NCI-H524 (cell line): ENCODE measurements around the gene HUS1.
"Not testable (repeated sequence)": the region's sequence is repeated elsewhere in the genome, so short reads cannot be mapped to it uniquely, and the experiment has no call there.

Experiments
- DNase-seq, 2 experiments: peaks; one replicate each; lab custom pipeline; 2025; lab: John Stamatoyannopoulos, UW

HUS1 gene

DNA sequence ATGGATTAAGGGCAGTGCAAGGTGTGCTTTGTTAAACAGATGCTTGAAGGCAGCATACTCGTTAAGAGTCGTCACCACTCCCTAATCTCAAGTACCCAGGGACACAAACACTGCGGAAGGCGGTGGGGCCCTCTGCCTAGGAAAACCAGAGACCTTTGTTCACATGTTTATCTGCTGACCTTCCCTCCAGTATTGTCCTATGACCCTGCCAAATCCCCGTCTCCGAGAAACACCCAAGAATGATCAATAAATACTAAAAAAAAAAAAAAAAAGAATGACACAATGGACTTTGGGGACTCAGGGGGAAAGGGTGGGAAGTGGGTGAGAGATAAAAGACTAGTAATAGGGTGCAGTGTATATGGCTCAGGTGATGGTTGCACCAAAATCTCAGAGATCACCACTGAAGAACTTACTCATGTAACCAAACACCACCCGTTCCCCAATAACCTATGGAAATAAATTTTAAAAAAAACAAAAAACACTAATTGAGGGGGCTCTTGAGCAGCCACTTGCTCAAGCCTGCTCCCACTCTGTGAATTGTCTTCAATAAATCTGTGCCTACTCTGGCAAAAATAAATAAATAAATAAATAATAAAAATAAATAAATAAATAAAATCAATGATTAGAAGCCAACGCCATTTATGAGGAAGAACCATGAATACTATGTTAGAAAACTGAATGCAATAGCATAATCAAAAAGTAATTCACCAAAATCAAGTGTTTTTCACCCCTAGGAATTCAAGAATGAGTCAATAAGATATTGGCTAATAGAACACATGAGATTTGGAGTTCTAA lies 56.1 kb downstream of the HUS1 start:
- peak in 1 of 2 experiments; percentile 23 for DNase-seq

DNA sequence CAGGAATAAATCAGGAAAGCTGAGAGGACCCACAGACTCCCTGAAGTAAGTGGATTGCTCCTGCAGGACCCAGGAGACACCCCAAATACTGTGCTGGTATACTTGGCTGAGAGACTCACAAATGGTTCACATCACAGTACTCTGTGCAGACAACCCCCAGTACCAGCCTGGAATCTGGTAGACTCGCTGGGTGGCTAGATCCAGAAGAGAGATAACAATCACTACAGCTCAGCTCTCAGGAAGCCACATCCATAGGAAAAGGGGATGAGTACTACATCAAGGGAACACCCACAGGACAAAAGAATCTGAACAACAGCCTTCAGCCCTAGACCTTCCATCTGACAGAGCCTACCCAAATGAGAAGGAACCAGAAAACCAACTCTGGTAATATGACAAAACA lies 62.9 kb downstream of the HUS1 start:
- not testable (repeated sequence) for DNase-seq

DNA sequence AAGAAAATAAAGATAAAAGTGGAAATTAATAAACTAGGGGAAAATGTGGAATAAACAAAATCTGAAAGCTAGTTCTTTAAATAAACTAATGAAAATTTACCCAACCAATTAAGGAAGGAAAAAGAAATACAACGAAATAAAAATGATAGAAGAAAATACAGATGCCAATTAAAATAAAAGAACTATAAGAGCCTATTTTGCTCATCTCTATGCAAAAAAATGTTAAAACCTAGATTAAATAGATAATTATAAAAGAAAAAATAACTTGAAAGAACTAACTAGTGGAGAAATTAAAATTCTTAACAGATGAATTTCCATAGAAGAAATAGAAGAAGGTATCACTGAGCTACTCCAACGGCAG lies 63.8 kb downstream of the HUS1 start:
- no peak for DNase-seq

DNA sequence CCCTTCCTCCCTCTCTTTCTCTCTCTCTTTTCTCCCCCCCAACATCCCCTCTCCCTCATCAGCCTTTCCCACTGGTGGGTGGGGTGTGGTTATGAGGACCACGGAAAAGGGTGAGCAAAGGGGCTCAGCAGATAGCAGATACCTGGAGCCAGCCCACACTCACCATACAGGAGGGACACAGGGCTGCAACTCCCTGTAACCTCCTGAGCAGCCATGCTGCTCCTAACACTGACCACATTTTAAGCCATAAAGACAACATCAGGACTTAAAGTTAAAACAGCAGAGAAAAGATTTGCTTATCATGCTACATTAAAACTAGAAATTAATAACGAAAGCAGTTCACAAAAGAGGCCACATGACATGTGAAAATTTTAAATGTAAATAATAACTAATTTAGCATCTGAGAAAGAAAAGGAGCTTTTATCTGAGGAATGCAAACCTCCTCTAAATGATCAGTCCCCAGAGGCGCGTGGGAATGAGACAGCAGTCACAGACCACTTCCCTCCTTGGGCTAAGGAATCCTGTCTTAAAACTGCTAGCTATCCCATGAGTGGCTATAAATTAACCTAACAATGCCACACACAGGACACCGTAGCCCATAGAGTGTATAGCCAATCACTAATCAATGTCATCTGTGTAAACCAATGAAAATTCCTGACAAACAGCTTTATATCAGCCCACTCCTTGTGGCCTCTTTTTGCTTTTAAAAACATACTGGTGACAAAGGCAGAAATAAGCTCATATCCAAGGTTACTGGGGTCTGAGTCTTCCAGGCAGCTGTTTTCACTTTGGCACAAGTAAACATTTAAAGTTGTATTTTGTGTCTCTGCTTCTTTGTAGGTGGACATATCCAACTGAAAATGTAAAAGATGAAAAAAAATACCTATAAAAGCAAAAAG lies 64.4 kb downstream of the HUS1 start:
- DNase-seq = no peak
